ENCODE measurements around the gene TRMT44.

Gene TRMT44

GRCh38 chr4:8427262-8427661 is 13.3 kb upstream of the TRMT44 start:
- Histone ChIP-seq H2AFZ (ENCODE audit: low read depth, low read length) (no peak overlapping the region), H3K4me2 (ENCODE audit: insufficient read depth, low read length) (peak overlapping the region; percentile 97), H3K79me2 (ENCODE audit: insufficient read depth, low read length) (peaks cover 8% of the 10 kb centered on the region; the same call in 1 of the 2 replicates), H3K27me3 (ENCODE audit: insufficient read depth, low read length, poor library complexity) (no peaks in the 10 kb centered on the region), H3K4me3 (ENCODE audit: low read depth in 1 of 2, low read length in 2 of 2) (peak overlapping the region in 1 of 2 experiments; percentile 90; a peak in 3 of 4 replicates), H3K36me3 (ENCODE audit: insufficient read depth, low read length) (no peaks in the 10 kb centered on the region), H3K27ac (ENCODE audit: low read length) (no peak overlapping the region), H3K4me1 (ENCODE audit: insufficient read depth, low read length) (peaks cover 23% of the 10 kb centered on the region), H3K9ac (ENCODE audit: low read depth, low read length) (peak overlapping the region; percentile 67), H4K20me1 (ENCODE audit: insufficient read depth, low read length) (peaks cover 10% of the 10 kb centered on the region), H3K9me3 (ENCODE audit: insufficient read depth, low read length, severe bottlenecking) (no peaks in the 10 kb centered on the region)
- ATAC-seq (ENCODE audit: insufficient read depth, low read depth) (no peak), DNase-seq (no peak)
- TF ChIP-seq CTCF (IDR thresholded peaks at IDR 0.05; ENCODE audit: borderline replicate concordance, extremely low read depth, low read length, poor library complexity, severe bottlenecking): no peak
- no peak for TF ChIP-seq EZH2 (IDR thresholded peaks at IDR 0.05; ENCODE audit: borderline replicate concordance, low read depth, low read length, severe bottlenecking)

GRCh38 chr4:8427761-8428287 is 12.8 kb upstream of the TRMT44 start:
- no peak for TF ChIP-seq CTCF (IDR thresholded peaks at IDR 0.05; ENCODE audit: borderline replicate concordance, extremely low read depth, low read length, poor library complexity, severe bottlenecking)
- TF ChIP-seq EZH2 (IDR thresholded peaks at IDR 0.05; ENCODE audit: borderline replicate concordance, low read depth, low read length, severe bottlenecking): no peak
- ATAC-seq (ENCODE audit: insufficient read depth, low read depth) (peak; percentile 61), DNase-seq (no peak)
- Histone ChIP-seq H3K27me3 (ENCODE audit: insufficient read depth, low read length, poor library complexity) (no peaks in the 10 kb centered on the region), H2AFZ (ENCODE audit: low read depth, low read length) (peak overlapping the region; percentile 91), H3K9me3 (ENCODE audit: insufficient read depth, low read length, severe bottlenecking) (no peaks in the 10 kb centered on the region), H3K27ac (ENCODE audit: low read length) (peak overlapping the region; percentile 70), H3K36me3 (ENCODE audit: insufficient read depth, low read length) (no peaks in the 10 kb centered on the region), H3K4me2 (ENCODE audit: insufficient read depth, low read length) (peak overlapping the region; percentile 97), H4K20me1 (ENCODE audit: insufficient read depth, low read length) (peaks cover 10% of the 10 kb centered on the region), H3K4me3 (ENCODE audit: low read depth in 1 of 2, low read length in 2 of 2) (peak overlapping the region; percentile 85 to 90), H3K9ac (ENCODE audit: low read depth, low read length) (peak overlapping the region; percentile 67), H3K79me2 (ENCODE audit: insufficient read depth, low read length) (peaks cover 8% of the 10 kb centered on the region; the same call in 1 of the 2 replicates), H3K4me1 (ENCODE audit: insufficient read depth, low read length) (peaks cover 23% of the 10 kb centered on the region)

- peaks cover 23% of the 10 kb centered on the region for H3K4me1 ChIP-seq (ENCODE audit: insufficient read depth, low read length)
These were observed 12.1 kb upstream of the TRMT44 start for GRCh38 chr4:8428288-8429097.

More at GRCh38 chr4:8428288-8429097, 12.1 kb upstream of the TRMT44 start:
- ATAC-seq (ENCODE audit: insufficient read depth, low read depth) (peak; percentile 88), DNase-seq (peak; percentile 91)
- Histone ChIP-seq H3K9me3 (ENCODE audit: insufficient read depth, low read length, severe bottlenecking) (no peaks in the 10 kb centered on the region), H4K20me1 (ENCODE audit: insufficient read depth, low read length) (peaks cover 10% of the 10 kb centered on the region), H3K36me3 (ENCODE audit: insufficient read depth, low read length) (no peaks in the 10 kb centered on the region), H3K27ac (ENCODE audit: low read length) (peak overlapping the region; percentile 70), H2AFZ (ENCODE audit: low read depth, low read length) (peak overlapping the region; percentile 91), H3K9ac (ENCODE audit: low read depth, low read length) (peak overlapping the region; percentile 67), H3K27me3 (ENCODE audit: insufficient read depth, low read length, poor library complexity) (no peaks in the 10 kb centered on the region), H3K79me2 (ENCODE audit: insufficient read depth, low read length) (peaks cover 8% of the 10 kb centered on the region; the same call in 1 of the 2 replicates), H3K4me3 (ENCODE audit: low read depth in 1 of 2, low read length in 2 of 2) (peak overlapping the region; percentile 85 to 90), H3K4me2 (ENCODE audit: insufficient read depth, low read length) (peak overlapping the region; percentile 97)
- TF ChIP-seq CTCF (IDR thresholded peaks at IDR 0.05; ENCODE audit: borderline replicate concordance, extremely low read depth, low read length, poor library complexity, severe bottlenecking): peak; percentile 57
- no peak for TF ChIP-seq EZH2 (IDR thresholded peaks at IDR 0.05; ENCODE audit: borderline replicate concordance, low read depth, low read length, severe bottlenecking)
